Left kidney (tissue), 2 donors: ENCODE measurements around the gene JAML. TPM values are rescaled to one million over a fixed set of nuclear protein-coding genes. Genes with fewer than 3 reads are reported as not detected.

ENCODE experiments used
- DNase-seq: peaks from one replicate; pipeline ENCODE4 v3.0.0-alpha.2; 2013
- polyA plus RNA-seq: library from polyadenylated mRNA; unstranded; fragments of 120-200 nt; gene quantifications from one replicate; pipeline ENCODE4 v1.2.1, GENCODE V29; 2013; ENCODE audit not compliant: insufficient read length

JAML gene
- polyA plus RNA-seq, 1 donor, result 1.5 TPM

DNA sequence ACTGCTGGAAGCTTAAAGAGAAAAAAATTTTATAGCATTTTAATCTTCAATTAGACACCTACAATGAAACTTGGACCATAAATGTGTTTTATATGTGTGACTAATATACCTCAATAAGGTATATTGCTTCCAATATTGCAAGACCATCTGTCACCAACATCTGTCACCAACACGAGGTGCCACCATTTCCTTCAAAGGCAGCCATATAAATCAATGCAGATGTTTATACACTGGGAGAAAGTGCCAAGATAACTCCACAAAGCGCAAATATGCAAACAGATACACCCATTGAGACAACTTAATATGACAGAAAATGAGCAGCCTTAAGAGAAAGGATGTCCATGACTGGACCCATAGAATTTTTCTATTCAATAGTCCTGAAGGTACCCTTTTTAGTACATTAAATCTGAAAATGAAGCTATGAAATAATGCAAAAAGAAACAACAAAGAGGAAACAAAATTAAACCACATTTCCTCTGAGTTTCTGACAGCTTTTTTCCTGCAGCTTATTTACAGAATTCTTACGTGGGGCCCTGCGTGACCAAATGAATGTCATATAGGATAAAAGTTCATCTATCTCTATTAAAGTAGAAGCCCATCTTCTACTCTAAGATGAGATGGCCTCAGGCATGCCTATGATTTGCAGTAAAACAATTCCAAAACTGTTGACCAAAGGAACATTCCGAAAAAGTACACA is 14.8 kb upstream of the JAML start:
- no peak for DNase-seq

DNA sequence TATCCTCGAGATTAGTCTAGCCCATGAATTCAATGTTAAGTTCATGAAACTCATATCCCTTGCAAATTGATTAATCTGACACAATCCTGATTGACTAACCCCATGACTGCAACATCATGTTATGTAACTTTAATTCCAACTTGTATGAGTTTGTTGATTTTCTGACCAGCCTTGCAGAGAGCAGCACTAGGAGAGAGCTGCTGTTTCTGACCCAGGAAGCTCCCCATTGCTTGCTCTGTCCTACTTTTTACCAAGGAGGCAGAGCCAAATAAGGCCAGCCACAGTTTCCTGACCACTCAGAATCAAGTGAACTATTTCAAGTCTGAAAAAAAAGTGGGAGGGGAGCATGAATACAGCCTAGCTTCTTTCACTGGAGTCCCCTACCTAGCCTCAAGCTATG is 14.1 kb upstream of the JAML start:
- DNase-seq, result no peak

DNA sequence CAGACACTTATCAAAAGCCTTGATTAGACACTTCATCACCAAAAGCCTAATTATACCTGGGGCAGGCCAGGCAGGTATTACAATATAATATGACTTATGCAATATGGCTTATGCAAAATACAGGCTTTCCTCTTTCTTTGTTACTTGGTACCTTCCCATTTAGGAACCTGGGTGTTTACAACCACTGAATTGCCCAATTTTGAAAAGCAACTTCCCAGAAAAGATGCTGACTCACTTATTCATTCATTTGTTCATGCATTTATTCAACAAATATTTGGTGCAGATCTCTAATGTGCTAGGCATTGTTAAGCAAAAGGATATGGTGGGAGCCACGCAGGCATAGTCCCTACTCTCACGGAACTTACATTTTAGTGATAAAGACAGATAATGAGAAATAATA is 13.6 kb upstream of the JAML start:
- no peak for DNase-seq

DNA sequence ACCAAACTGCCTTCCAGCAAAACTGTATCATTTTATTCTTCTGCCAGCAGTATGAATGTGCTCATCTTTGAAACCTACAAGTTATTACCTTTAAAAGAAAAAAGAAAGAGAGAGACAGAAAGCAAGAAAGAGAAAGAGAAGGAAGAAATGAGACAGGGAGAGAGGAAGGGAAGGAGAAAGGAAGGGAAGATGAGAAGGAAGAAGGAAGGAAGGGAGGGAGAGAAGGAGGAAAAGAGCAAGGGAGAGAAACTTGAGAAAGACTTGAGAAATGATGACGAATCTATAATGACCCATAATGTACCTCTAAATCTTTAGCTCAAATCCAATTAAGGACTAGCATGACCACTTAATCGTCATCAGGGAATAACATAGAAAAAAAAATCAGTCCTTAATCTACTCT is 11.4 kb upstream of the JAML start:
- DNase-seq, result no peak

DNA sequence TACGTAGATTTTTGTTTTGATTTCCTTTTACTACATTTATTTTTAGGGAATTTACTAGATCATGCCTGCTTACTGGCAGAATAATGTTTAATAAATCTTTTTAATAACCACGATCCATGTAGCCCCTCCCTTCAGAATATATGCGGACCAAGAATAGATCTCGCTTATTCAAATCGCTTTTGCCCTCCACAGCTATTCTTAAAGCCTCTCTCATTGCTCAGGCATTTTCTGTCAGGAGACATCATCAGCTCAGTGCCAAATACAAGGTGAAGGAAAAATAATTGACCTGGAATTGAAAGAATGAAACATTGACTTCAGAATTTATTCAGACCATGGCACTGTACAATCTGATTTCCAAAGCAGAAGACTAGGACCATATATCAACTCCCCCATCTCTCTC is 10.0 kb upstream of the JAML start:
- DNase-seq, result no peak

DNA sequence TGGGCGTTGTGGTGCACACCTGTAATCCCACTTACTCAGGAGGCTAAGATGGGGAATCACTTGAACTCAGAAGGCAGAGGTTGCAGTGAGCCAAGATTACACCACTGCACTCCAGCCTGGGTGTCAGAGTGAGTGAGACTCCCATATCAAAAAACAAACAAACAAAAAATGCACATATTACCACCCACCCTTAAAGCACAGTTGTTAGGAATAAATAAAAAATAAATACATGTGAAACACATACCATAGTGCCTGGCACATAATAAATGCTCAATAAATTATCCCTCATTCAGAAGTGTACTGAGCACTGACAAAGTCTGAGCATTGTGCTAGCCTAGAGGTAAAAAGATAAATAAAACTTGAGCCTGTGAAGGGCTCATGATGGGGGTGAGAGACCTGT is 9.0 kb upstream of the JAML start:
- no peak for DNase-seq

DNA sequence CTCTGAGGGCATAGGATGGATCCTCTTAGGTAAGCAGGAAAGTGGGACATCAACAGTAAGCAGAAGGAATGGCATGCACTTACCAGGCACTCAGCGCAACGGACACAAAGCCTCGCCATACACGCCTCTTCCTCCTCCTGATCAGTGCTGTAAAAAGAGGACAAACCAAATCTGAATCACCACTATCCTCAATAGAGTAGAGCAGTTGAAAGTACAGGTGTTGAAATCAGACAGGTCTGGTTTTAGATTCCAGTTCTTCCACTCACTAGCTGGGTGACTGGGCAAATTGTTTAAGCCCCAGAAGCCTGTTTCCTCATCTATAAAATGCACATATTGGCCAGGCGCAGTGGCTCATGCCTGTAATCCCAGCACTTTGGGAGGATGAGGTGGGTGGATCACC is 8.6 kb upstream of the JAML start:
- DNase-seq, result no peak

DNA sequence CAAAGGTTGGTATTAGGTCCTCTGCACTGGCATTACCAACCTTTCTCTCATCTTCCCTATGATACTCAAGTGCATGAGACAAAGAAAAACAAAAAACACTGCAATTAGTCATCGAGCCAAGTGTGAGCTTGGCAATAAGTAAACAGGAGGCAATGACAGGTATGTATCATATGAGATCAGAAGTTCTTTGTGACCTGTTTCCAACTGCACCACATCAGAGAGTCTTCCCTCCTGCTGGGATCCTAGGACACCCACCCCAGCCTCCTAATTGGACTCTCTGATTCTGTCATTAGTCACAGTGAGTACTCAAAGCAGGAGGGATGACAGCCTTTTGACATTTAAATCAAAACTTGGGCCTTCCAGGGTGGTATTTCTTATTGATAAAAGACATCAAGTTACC is 7.8 kb upstream of the JAML start:
- DNase-seq, result no peak

DNA sequence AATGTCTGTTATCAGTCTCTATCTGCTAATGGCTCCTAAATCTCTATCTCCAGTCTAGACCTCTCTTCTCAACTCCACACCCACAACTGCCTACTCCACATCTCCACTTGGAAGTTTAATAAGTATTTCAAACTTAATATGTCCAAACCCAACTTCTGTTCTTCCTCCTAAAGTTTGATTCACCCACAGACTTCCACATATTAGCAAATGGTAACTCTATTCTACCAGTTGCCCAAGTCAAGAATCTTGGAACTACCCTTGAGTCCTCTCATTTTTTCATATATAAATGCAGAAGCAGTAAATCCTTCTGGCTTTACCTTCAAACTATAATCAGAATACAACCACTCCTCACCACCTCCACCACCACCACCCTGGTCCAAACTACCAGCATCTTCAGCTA is 6.7 kb upstream of the JAML start:
- DNase-seq, result no peak

DNA sequence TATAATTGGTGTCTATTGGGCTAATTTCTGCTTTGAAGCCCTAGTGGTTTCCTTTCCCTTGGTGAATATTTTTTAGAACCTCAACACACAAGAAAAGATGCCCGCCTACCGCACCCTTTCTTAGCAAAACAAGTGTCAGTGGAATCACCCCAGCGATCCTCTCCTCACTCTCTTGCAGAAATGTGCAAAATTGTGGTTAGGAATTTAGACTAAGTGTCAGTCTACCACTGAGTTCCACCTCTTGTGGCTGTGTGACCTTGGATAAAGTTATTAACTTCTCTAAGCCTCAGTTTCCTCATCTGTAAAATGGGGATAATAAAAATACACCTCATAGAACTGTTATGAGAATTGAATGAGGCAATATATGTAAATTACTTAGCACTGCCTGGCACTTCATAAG is 5.3 kb upstream of the JAML start:
- no peak for DNase-seq

DNA sequence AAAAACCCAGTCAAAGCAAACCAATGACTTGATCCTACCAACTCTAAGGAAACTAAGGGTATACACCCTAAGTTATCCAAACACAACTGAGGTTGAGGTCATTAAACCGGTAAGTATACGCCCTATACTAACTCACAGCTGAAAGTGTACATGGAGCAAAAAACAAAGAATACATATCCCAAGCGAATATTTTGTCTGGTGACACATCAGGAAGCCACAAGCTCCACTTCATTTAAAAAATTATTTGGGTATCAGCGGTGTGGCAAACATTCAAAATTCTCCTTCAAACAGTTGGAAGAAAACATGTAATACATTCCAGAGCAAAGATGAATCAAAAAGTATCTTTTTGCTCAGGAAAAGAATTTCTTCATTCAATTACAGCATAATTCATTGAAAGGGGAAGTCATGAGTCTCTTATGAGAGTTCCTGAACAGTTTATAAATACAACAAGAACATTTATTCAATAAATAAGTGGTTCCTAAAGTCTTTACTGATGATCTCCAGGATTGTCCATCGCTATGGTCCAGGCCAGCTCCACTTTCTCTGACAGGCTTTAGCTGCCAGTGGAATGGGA is 4.5 kb upstream of the JAML start:
- no peak for DNase-seq

DNA sequence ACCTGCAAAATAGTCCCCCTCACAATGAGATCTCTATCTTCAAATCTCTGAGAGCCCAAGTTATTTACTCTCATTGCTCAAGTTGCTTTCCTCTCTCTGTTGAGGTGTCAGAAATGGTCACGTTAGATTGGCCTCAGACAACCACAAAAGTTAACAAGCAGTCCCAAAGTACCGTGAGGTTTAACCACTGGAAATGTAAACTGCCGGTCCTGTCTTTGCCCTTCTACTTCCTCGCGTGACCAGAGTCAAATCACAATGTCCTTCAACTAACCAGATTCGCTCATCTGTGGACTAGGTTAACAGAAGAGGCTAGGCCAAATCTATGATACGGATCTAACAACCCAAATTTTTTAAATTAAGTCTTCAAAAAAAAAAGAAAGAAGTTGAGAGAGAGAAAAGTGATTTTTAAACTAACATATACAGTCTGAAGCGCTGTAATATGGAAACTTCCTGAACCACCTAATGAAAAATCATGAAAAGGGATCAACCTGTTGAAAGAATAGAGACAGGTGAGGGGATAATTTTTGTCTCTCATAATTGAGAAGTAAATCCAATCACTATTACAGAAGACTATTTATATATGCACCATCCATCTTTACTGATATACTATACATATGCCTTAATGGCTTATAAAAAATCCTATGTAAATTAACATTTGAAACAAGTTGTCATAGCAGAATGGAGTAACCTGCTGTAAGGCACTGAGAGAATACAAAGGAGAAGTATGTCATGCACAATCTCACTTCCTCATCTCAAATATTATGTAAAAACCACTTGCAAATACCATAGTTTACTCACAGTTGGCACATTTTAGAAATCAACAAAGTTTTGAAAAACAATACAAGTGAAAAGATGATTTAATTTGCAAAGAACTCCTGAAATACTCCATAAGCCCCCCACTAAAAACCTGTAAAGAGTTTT is 3.3 kb upstream of the JAML start:
- DNase-seq, result no peak

DNA sequence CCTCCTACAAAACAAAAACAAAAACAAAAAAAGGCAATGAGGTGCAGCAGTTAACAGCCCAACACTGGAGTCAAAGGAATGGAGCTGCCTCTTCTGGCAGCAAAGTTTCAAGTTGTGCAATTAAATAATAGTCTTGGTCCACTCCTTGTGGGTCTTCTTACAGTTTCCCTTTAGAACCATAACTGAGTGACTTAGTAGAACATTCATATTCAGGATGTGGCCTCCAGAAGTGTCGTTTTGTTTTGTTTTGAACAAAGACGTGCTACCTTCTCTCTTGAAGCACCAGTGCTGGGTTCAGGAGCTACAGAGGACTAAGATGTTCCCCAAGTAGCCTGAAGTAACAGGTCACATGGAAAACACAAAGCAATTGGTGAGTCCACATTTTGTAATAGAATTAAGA is 2.0 kb upstream of the JAML start:
- DNase-seq, result no peak

DNA sequence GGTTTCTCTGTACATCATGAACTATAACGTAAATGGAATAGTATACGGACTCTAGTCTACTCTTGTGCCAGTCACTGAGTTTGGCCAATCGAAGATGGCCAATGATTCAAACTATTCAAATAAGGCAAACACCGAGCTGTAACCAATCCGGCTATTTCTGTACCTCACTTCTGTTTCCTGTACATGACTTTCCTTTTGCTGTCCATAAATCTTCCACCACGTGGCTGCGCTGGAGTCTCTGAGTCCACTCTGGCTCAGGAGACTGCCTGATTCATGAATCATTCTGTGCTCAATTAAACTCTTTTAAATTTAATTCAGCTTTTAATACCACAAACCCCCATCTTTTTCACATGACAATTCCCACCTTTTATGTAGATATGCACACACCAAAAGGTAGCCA is 1.5 kb upstream of the JAML start:
- no peak for DNase-seq

DNA sequence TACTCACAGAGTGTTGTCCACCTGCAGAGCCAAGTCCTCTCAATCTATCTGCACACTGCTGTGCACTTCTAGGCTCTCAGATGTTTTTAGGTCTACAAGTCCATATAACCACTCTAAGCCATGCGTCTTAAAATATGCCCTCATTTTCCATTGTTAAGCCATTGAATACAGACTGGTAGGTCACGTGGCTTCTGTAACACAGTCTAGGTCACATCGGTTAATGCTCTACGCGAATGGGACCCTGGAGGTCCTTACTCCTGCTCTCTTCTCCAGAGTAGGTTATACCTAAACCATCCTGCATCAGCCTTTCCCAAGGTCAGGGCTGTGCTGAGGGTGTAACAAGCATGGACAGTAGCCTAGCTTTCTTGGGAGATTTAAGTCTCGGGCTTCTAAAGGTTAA is 819 bp downstream of the JAML start:
- no peak for DNase-seq

DNA sequence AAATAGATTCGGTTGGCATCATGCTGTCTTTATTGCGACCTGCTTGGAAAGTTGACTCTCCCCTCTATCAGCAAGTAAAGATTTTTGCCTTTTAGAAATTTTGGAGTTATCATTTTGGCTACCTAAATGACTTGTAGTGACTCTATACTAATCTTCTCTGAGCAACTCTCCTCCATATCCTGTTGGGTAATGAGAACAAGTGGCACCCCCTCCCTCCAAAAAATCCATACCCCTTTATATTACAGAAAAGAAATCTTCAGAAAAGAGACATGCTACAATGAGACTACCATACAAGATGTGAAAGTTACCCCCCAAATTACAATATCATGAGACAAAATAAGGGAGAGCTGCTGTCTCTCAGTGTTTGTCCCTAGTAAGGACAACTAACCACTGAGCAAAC is 1.2 kb downstream of the JAML start:
- DNase-seq, result no peak

DNA sequence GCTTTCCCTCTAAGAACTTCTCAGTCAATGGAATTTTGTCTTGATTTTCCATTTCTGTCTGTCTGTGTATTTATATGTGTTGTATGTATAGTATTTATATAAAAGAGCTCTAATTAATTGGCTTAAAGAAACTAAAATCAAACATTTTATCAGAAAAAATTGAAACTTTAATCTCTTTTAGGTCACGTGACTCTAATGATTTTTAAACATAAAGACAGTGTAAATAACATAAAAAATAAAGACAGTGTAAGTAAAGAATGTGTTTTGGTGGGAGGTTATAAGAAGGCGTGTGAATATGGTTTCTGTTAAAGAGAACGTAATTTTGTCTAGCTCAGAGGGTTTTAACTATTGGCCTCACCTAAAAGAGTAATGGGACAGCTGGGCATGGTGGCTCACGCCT is 2.4 kb downstream of the JAML start:
- no peak for DNase-seq

DNA sequence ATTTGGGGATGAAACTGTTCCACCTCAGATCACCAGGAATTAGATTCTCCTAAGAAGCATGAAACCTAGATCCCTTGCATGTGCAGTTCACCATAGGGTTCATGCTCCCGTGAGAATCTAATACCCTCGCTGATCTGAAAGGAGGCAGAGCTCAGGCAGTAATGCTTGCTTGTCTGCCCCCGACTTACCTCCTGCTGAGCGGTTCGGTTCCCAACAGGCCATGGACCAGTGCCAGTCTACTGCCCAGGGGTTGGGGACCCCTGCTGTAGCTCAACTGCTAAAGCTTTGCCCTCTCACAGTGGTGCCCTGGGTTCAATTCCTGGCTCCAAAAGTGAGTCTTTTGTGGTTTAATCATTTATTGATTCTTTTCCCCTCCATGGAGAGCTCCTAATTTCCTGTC is 3.4 kb downstream of the JAML start:
- no peak for DNase-seq

DNA sequence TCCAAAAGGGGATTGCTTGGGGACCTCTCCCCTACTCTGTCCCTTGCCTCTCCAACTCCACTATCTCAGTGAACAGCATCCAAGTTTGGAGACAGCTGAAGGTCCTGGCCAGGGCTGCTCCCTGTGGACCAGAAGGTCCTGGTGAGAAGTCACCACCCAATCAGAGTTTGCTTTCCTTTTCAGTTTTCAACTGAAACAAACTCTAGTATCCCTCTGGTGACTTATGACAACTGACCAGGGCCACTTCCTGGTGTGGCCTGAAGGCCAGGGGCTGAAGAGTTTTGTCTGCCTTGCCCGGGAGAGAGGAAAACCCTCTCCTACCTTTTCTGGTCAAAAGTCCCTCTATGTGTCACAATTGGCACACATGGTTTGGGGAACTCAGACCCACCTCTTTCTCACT is 5.1 kb downstream of the JAML start:
- no peak for DNase-seq

DNA sequence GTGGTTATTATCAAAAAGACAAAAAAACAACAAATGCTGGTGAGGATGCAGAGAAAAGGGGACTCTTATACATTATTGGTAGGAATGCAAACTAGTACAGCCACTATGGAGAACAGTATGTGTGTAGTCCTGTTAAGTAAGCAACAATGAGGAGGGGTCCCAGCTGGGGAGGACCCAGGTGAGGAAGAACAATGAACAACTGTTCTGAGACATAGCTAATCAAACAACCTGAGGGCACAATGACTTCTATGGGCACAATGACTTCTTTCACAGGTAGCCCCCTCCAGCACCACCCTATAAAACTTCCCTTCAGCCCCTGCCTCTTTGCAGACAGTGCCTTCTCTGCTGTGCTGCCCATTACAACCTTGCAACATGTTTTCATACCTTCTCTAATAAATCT is 5.6 kb downstream of the JAML start:
- no peak for DNase-seq

DNA sequence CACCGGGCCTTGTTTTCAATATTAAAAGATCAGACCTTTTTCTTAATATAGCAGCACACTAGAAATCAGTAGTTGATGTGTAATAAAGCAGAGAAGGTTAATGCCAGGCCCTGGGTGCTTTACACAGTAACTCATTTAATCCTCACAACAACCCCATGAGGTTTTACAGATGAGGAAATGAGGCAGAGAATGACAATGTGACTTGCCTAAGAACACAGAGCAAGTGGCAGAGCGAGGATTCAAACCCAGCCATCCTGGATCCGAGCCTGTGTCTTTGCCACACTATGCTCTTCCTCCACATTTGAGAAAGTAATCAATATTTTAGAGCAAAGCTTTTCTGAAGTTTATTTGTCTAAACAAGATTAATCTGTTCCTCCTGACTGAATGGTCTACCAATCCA is 7.2 kb downstream of the JAML start:
- DNase-seq, result no peak

DNA sequence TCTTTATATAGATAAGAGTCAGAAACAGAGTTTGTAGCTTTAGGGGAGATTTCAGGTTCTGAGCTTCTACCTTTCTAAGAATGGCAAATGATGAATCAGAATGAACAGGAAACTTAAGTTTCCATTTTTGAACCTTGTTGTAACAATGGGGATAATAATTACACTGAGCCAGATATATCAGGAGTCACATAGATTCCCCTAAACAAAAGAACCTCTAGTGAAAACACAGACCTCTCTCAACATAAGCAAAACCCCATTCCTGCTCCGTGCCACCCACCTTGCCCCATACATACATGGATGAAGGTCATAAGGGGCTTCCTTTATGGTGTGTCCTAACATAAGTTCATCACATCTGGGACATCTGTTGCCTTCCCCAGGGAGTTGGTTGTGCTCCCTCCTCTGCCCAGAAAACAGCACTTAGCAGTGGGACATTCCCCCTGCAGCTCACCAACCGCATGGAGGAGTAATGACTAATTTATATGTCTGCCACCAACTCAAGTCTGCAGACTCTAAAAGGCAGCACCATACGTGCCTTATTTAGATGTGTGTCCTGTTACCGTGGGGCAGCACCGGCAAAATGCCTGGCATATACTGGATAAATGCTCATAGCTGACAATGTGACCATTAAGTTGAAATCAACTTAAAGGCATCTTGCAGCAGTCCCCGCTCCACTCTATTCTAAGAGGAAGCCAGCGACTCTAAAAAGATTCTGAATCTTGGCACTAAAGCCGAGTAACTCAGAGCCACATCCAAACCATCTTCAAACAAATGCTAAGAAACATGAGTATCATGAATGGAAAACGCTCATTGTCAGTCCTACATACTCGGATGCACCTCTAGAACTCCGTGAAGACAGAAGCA is 8.0 kb downstream of the JAML start:
- no peak for DNase-seq

DNA sequence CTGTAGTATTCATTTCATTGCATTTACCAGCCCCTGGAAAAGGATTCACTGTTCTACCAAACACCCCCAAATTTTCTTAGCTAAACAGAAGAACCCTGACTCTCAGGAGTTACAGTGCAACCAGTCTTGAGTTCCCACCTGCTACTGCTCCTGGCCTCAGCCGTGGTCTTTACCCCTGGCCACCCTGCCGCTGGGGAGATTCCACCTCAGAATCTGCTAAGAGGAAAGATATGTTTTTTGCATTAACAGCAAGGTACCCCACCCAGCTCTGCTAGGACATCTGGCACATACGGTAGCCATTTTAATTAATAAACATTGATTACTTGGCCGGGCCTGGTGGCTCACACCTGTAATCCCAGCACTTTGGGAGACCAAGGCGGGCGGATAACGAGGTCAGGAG is 9.0 kb downstream of the JAML start:
- DNase-seq, result no peak
